Activated CD8-positive, alpha-beta memory T cell treated with anti-CD3 and anti-CD28 coated beads for 48 hours (primary cell): ENCODE results near the gene EXOC3.

Source experiments
- DNase-seq, 3 experiments: peaks; one replicate each; pipeline ENCODE4 v3.0.0-alpha.2; 2020; ENCODE audit warnings: low read depth in 2 of 3, low spot score in 2 of 3

The EXOC3 gene

DNA sequence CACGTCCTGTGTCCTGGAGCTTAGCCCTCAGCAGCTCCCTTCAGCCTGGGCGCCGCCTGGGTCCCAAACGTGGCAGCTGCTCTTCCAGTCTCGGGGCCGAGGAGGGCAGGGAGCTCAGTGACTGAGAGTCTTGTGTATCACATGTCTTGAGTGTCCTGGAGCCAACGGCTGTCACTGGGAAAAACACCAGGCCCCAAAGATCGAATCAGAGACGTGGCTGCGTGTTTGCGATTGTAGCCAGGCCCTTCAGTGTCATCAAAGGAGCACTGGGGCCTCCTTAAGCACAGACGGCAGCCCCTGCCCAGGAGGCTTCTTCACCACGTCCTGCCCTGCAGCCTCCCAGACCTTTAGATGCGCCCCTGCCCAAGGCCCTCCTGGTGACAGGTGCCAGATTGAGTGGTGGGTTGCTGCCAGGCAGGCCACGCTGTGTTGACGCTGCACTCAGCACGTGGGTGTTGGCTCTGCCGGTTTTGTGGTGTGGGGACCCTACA is 5.7 kb upstream of the EXOC3 start:
- DNase-seq: no peak

DNA sequence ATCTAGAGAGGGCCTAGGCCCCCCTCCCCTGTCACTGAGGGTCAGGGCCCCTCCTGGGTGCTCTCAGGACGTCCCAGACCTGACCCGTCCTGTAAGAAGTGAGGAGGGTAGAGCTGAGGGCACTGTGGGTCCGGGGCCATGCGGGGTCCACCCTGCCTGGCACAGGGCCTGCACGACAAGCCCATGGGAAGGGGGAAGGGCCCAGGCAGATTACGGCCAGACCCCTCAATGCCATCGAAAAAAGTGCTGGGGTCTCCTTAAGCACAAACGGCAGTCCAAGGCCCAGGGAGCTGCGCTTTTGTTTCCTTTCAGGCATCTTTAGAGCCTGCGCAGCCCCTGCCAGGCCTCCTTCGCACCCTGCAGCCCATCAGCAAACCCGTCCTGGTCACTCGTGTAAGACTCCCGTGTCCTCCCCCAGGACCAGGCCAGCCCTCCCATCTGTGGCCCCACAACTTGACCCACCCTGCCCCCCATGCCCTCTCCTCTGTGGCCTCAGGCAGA is 4.4 kb upstream of the EXOC3 start:
- DNase-seq: no peak

DNA sequence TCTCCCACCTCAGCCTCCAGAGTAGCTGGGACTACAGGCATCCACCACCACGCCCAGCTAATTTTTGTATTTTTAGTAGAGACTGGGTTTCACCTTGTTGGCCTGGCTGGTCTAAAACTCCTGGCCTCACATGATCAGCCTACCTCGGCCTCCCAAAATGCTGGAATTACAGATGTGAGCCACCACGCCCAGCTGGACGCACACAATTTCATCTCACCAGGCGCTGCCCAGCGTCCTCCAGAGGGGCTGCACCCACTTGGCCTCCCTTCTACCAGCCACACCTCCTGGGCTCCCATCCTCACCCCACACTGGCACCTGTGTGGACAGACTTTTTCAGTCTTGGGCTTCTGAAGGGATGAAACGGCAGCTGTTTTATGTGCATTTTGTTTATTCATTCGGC is 3.8 kb upstream of the EXOC3 start:
- no peak for DNase-seq

DNA sequence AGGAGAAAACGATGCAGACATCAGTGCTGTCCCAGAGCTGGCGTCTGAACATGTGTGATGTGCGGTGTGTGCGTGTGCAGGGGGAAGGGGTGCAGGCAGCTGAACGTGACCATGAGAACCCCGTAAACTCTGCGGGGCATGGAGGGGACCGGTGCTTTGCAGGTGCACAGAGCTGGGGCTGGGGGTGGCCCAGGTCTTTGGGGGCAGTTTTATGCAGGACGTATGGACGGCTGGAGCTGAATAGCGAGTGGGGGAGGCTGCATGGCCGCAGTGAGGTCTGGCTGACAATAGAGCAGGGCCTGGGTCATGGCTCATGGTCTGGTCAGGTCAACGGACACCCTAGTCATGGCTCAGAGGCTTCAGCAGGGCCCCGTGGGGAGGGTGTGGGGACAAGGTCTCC is 3.3 kb upstream of the EXOC3 start:
- no peak for DNase-seq

DNA sequence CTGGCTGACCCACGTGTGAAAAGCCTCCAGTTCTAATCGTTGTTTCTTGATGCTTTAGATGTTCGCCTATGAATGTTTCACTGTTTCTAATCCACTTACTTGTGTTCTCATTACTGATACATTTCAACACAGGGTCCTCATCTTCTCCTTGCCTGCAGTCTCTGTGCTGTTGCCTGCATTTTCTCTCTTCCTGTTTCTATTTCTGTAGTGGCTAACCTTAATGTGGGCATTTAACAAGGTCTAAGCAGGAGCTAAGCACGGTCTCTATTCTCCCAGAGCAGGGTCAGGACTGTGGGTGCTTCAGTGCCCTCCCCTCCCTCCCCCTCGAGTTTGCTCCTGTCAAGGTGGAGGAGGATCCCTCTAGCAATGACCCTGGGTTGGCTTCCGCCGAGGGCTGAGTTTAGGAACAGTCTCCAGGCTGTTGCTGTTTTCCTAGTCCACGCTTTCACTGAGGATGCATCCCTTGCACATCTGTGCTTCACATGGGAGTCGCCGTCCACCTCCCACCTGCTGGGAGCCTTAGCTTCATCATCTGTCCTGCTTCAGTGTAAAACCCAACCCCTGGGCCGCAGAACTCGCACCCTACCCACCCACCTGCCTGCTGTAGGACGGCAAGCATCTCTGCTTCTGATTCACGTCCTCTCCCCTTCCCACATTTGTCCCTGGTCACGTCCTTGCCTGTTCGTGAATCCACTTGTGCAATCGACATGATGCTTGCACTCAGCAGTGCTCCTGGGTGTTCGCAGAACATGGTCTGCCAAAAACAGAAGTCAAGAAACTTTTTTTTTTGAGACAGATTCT is 2.4 kb upstream of the EXOC3 start:
- no peak for DNase-seq

DNA sequence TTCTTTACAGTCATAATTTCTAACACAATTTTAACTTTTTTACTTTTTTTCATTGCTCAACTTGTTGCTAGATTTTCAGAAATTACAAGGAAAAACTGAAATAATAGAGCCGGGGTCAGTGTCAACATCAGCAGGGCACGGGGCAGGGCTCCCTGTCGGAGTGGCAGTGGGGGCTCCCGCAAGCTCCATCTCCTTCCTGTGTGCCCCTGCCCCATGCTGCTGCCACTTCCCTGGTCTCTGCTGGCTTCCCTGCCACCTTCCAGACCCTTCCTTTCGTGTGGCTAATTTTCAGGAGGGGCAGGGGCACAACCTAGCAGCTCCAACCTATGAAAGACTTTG is 1.0 kb upstream of the EXOC3 start:
- no peak for DNase-seq

DNA sequence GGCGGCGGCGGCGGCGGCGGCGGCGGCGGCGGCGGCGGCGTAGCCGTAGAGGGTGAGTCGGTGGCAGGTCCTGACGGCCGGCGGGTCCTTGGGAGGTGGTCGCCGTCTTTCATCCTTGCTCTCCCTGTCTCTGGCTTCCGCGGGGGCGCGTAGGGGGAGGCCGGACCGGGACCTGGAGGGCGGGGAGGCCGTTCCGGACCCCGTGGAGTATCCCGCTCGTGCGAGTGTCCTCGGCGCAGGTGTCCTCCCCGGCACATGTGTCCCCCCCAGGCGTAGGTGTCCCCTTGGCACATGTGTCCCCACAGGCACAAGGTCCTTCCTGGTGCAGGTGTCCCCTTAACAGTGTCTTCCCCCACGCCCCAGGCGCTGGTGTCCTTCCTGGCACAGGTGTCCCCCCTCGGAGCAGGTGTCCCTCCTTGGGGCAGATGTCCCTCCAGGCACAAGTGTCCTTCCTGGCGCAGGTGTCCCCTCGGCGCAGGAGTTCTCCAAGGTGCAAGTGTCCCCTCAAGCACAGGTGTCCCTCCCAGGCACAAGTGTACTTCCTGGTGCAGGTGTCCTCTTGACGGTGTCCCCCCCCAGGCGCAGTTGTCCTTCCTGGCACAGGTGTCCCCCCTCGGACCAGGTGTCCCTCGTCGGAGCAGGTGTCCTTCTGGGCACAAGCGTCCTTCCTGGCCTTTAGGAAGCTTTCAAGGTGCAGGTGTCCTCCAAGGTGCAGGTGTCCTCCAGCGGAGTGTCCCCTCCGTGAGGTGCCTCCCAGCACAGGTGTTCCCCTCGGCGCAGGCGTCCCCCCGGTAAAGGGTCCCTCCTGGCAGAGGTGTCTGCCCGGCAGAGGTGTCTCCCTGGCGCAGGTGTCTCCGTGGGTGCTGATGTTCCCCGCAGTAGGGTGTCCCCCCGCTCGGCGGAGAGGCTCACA is 519 bp downstream of the EXOC3 start:
- no peak for DNase-seq

DNA sequence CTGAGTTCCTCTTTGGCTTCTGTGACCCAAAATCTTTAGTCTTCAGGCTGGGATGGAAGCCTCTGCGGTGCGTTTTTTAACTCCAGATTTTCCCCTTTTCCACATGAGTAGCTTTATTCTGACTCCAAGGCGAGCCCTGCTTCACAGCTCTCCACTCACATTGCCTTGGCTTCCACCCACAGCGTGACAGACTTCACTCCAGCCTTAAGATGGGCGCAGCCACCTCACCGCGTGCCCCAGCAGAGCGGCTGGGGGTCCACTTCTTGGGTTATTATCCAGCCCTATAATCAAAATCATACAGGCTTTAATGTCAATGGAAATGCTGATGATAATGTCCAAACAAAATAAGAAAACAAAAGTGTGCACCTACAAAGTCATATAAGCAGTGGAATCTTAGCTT is 1.2 kb downstream of the EXOC3 start:
- no peak for DNase-seq

DNA sequence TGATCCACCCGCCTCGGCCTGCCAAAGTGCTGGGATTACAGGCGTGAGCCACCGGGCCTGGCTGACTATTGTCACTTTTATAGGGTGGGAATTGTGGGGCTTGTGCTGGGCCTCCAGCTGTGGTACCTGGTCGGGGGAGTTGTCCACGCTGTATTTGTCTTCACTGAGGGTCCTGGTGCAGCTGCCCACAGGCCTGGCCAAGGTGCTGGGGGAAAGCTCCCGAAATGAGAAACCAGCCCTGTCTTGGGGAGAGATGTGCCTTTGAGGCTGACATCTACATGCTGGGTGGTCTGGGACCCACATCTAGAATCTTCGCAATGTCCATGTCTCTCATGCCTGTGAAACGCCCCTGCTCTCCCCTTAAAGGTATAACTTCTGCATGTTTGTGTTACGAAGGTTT is 2.6 kb downstream of the EXOC3 start:
- DNase-seq: no peak

DNA sequence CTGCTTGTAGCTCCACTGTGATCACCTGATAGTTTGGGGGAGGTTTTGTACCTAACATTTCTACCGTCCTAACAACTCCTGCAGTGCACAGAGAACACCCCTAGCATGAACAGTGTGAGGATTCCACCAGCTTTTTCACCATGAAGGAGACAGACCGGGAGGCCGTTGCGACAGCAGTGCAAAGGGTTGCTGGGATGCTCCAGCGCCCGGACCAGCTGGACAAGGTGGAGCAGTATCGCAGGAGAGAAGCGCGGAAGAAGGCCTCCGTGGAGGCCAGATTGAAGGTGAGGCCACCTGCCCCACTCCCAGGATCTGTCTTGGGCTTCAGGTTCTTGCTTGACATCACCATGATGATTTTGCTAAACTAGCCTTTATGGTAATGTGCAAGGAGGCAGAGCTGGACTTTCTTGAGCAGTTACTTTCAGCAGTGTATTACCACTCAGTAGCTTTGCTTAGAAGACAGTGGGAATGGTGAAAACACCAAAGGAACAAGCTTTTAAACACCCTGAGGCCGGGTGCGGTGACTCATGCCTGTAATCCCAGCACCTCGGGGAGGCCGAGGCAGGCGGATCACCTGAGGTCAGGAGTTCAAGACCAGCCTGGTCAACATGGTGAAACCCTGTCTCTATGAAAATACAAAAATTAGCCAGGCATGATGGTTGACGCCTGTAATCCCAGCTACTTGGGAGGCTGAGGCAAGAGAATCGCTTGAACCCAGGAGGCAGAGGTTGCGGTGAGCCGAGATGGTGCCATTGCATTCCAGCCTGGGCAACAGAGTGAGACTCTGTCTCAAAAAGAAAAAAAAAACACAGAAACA is 3.3 kb downstream of the EXOC3 start:
- no peak for DNase-seq

DNA sequence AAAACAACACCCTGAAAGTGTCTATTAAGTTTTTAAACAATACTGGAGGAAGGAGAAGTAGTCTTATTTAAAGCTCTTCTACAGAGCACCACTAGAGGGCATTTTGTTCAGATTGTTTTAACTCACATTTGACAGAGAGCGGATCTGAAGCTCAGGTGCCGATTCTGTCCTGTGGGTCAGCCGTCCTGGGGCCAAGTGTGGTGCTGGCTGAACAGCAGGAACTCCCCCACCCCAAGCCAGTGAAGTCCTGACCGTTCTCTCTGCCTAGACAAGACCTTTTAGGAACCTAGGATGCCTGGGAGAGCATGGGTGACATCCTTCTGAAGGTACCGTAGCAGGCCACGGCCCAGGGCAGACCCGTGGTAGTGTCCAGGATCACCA is 3.9 kb downstream of the EXOC3 start:
- no peak for DNase-seq

DNA sequence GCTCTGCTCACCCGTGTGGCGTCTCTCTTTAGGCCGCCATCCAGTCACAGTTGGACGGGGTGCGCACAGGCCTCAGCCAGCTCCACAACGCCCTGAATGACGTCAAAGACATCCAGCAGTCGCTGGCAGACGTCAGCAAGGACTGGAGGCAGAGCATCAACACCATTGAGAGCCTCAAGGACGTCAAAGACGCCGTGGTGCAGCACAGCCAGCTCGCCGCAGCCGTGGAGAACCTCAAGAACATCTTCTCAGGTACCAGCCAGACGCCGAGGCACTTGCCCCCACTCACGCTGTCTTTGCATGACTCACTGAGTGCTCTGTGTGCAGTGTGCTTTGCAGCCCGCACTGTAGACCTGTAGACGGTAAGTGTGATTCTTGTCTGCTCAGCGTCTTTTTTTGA is 4.5 kb downstream of the EXOC3 start:
- no peak for DNase-seq

DNA sequence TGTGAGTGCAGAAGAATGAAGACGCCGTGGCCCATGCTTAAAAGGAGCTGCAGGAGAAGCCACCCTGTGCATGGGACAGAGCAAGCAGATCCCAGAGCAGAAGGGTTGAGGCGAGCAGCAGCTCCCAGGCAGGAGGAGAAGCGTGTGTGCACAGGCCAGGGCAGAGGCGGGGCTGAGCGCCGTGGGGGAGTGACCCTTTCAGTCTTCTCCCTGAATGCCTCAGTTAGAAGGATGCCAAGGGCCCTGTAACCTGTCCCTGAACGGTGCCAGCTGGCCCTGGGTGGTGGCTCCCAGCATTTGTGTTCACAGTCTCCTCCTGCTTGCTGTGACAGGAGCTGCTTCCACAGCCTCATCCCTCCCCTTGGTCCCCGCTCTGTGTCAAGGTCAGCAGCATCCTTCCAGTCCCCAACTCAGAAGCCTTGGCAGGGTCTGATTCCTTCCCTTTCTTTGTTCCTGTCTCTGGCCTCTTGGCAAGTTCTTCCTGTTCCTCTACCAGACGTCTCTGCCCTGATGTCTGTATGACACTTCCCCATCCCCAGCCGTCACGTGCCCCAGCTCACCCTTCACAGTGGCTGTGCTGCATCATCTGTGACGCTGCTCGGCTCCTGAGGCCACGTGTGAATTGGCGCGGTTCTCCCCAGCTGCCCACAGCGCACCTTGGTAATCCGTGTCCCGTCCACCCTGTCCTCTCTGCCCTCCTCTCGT is 5.2 kb downstream of the EXOC3 start:
- DNase-seq: no peak

DNA sequence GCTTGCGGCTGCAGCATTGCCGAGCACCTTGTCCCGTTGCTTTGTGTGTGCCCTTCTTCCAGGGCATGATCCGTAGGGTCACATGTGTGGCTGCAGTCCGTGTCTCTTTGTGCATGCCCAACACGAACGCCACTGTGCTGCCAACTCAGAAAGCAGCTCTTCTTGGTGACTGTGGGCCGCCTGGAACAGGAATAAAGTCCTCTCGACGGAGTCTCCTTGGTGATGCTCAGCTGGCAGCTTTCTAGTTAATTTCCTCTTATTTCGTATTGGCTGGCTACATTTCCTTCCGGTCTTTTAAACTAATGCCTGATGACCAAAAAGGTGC is 5.8 kb downstream of the EXOC3 start:
- DNase-seq: no peak

DNA sequence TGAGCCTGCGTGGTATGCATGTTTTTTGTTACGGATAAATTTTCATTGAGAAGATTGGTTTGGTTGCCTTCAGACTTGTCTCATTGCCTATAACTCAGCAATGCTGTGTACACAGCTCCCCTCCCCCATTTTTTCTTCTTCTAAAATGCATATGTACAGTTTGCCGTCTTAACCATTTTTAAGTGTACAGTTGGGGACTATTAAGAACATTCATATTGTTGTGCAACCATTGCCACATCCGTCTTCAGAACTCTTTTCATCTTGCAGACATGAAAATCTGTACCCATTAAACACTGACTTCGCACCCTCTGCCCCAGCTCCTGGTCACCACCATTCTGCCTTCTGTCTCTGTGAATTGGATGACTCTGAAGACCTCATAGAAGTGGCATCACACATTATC is 6.2 kb downstream of the EXOC3 start:
- no peak for DNase-seq

DNA sequence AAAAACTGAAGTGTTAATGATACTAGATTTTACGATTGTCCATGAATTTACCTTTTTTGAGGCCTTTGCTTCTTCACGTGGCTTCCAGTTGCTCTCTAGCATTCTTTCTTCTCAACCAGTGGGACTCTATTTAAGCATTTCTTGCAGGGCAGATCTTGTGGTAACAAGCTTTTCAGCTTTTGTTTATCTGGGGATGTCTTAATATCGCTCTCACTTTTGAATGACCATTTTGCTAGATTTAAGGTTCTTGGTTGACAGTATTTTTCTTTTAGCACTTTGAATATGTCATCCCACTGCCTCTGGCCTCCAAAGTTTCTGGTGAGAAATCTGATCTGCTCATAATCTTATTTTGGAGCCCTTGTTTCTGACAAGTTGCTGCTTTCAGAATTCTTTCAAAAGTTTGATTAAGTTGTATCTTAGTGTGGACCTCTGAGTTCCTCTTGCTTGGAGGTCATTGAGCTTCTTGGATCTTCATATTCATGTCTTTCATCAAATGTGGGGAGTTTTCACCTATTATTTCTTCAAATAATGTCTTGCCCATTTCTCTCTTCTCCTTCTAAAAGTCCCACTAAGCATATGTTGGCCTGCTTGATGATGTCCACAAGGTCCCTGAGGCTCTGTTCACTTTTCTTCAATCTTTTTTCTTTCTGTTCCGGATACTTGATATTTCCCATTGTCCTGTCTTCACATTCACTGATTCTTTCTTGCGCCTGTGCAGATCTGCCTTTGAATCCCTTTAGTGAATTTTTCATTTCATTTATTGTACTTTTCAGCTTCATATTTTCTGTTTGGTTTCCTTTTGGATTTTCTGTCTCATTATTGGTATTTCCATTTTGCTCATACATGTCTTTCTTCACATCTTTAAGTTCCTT is 8.8 kb downstream of the EXOC3 start:
- no peak for DNase-seq

DNA sequence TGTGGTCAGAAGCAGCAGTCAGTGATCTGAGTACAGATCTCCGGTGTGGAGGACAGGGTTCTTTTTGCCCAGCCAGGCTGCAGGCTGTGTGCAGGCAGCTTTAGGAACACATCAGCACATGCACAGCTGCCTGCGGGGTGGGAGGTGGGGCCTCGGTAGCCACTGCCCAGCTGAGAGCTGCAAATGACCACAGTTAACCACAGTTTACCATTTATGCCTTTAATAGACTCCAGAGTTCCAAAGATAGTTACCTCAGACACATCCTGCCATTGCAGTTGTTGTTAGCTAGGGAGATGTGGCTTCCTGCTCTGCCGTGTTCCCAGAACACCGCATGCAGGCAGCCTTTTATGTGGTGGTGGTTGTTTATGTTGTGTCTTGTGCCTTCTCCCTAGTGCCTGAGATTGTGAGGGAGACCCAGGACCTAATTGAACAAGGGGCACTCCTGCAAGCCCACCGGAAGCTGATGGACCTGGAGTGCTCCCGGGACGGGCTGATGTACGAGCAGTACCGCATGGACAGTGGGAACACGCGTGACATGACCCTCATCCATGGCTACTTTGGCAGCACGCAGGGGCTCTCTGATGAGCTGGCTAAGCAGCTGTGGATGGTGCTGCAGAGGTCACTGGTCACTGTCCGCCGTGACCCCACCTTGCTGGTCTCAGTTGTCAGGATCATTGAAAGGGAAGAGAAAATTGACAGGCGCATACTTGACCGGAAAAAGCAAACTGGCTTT is 10.2 kb downstream of the EXOC3 start:
- no peak for DNase-seq

DNA sequence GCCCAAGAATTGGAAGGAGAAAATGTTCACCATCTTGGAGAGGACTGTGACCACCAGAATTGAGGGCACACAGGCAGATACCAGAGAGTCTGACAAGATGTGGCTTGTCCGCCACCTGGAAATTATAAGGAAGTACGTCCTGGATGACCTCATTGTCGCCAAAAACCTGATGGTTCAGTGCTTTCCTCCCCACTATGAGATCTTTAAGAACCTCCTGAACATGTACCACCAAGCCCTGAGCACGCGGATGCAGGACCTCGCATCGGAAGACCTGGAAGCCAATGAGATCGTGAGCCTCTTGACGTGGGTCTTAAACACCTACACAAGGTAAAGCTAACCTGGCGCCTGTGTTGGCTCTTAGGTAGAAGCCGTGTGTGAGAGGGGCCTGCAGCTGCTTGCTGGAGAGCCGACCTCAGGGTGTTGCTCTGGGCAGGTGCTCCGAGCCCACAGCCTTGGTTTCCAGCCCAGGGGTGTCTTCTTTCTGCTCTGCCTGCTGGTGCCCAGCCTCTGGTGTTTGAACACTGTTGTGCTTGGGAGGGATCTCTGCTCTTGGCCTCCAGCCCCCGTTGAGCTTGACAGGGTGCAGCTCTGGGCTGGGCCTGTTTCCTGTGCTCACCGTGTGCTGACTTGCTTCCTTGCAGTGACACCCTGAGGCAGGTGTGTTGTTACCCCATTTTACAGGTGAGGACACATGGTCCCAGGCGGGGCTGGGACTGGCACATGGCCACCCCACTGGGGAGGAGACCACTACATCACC is 10.9 kb downstream of the EXOC3 start:
- DNase-seq: no peak

DNA sequence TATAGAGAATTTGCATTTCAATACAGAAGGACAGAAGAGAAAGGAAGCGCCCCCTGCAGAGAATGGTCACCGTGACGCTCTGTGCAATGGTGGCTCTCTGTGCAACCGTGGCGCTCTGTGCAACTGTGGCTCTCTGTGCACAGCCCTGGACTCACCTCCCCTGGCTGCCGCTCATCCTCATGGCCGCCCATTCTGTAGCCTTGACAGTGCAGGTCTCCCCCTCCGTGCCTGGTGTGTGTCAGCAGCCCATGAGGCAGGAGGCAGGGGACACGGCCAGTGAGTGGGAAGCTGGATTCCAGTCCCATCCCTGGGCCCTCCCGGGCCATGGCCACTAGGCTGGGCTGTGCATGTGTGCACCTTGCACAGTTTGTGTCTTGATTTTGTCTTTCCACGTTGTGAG is 12.0 kb downstream of the EXOC3 start:
- DNase-seq: no peak
